Measurements from ENCODE around the gene FANCB.

Gene FANCB

GRCh38 chrX:14798805-14799397 lies 74.0 kb downstream of the FANCB start:
- no peak overlapping the region for H3K27ac ChIP-seq
- ChIA-PET POLR2A (ENCODE audit: low non-redundant PET) (no interaction called here), CTCF (no interaction called here)
- DNase-seq (ENCODE audit: low spot score): no peak
- TF ChIP-seq CTCF (conservative IDR thresholded peaks at IDR 0.05; ENCODE audit: low read depth): no peak
